GF-D8 (cell line): ENCODE measurements around the gene BTBD1.

Experiments used
- DNase-seq: peaks from one replicate; lab custom pipeline; 2025; lab: John Stamatoyannopoulos, UW

The BTBD1 gene

DNA sequence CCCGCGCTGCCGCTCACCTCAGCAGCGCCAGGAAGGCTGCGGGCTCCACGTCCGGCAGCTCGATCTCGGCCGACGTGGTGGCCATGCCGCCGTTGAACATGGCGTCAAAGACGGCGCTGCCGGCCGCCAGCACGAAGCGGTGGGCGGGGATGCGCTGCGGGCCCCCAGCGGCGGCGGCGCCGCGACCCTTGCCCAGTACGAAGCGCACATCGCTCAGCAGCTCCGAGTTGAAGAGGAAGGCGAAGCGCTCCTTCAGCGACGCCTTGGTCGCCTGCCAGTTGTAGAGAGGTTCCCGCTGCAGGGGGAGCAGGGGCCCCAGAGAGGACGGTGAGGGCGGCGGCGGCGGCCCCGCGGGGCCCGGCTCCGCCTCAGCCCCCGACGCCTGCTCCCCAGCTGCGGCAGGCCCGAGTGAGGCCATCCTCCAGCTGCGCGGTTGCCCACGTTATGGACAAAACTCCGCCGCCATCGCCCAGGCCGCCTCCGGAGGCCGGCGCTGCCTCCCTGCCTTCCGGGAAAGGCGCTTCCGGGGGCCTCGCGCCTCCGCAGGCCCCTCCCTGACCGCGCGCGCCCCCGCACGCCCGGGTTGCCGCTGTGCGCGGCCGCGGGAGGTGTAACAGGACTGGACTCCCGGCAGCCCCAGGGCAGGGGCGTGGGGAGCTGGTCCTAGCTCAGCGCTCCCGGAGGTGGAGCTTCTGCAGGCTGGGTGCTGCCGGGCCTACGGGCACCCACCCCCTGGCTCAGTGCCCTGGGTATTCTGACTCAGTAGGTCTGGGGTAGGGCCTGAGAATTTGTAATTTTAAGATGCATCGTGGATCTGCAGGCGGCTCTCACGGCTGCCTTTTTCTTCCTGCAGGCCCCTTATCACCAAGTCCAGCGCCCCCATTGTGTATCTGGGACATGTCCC, at the start of gene BTBD1:
Gene BTBD1, minus strand, starts transcription at position 519 of the 904 bp plus-strand sequence. Its CDS starts 101 bp downstream, at position 418.
- DNase-seq, result peak; percentile 79

DNA sequence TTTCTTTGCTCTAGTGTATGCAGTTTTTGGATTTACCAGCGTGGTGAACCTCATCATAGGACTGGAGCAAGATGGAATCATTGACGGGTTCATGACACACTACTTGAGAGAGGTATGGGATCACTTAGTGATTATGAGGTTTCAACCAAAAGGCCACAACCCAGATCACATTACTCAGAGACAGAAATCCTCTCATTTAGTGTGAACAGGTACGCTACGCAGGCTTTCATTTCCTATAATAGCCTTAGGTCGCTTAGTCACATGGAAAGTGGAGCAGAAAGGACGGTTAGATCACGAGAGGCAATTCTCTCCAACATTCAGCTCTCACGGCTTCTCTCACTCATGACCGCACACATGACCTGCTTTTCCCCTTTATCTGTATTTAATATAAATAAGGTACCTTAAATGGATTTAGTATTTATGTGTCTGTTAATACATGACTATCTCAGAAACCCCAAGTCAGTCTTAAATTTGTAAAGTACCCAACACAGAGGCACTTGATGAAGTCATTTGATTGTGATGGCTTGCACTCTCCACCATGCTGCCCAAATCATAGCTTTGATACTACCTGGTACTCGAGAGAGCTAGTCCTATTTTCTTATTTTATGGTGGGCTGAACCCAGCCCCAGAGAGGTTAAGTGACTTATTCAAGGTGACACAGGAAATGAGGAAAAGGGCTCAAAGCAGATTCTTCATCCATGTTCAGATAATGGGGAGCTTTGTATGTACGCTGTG, 48.9 kb upstream of the BTBD1 start:
- DNase-seq, result no peak

DNA sequence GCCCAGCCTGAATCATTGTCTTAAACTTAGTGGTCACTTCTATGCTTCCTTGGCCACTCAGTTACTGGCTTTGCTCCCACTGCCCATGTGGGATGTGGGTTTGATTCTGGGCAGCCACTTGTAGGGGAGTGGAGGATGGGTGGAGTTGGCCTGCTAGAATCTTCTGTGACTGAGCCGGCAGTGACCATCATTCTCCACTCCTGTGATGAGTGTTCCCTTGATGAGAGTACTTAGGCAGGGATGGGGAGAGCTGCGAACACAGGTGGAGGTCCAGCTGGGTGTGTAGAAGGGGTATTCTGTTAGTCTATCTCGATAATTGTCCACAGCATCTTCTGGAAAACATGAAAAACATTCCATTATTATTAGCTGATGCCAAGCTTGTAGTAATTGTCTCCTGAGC, 48.4 kb upstream of the BTBD1 start:
- DNase-seq, result no peak

DNA sequence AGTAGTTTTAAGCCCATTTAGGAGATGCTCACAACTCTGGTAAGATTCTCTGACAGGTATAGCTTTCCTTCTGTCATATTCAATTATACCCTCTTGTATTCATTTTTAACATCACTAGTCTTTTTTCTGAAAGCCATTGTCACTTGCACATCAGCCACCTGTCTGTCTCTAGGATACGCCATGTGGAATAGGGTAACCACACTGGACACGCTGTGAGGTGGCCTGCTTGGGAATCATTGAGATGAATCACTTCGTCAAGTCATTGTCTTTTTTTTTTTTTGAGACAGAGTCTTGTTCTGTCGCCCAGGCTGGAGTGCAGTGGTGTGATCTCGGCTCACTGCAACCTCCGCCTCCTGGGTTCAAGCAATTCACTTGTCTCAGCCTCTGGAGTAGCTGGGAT, 47.8 kb upstream of the BTBD1 start:
- DNase-seq, result no peak

DNA sequence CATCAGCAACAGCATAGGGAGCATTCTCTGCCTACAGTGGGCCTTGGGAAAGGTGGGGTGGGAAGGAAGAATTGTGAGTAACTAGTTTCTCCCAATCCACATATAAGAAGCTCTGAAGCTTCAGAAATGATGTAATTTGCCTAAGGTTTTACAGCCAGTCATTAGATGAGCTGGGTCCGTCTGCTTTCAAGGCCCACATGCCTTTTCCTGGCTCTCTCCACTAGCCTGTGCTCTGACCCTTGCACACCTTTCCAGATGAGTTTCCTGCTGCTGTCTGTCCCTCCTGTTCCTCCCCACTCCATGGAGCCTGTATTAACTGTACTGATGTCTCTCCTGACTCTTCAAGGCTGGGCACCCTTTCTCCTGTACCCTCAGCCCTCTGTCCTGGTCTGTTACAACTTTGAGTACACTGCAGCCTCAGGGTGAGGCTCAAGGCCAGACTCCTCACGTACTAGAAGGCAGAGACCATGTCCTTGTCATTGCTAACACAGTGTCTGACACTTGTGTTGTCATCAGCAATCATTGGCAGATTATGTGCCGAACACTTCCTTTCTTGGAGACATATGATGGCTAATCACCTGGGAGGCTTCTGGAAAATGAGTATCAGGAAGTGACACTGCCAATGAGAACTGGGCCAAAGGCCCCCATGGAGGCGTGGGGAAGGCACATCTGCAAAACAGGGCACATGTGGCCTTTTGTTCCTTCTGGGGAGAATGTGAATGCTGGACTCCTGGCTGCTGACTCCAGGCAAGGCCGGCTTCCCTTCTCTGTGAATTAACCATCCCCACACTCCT, 47.0 kb upstream of the BTBD1 start:
- DNase-seq, result no peak

DNA sequence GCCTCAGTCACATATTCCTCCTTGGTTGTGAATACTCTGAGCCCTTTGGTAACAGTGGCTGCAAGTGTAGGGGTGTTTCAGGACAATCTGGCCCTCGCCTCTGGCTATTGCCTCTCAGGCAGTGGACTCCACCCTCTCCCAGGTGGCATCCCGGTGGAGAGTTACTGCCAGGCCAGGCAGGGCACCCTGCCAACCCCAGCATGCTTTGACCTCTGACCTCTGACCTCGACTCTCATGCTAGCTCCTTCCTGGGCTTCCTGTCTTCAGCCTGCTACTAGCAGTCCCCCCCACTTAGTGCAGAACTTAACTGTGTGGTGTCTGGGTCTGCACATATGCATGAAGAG, 45.9 kb upstream of the BTBD1 start:
- no peak for DNase-seq

DNA sequence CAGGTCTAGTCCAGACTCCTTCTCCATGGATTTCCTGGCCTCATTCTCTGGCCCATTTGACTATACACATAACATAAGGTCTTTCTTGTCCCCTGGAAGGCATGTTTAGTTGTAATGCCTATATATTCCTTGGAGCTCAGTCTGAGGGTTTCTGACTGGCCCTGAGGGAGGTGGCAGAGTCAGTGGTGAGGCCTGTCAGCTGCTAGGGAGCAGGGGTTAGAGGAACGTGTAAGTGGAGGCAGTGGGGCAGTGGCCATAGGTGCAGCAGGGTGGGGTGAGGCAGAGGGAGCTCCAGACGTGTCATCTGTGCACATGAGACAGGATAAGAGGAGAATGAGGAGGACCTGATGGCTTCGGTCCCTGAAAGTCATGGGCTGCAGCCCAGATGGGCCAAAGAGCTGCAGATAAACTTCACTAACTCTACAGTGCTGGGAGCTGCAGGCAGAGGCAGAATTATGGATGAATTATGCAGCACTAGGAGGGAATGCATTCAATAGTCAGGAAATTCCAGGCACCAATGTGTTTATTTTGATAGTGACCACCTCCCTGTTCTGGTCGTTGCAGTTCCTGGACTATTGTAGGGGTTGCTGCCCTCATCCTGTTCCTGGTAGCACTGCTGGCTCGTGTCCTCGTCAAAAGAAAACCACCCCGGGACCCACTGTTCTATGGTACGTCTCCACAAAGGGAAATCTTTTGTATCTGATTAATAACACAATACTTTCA, 45.3 kb upstream of the BTBD1 start:
- DNase-seq, result no peak

DNA sequence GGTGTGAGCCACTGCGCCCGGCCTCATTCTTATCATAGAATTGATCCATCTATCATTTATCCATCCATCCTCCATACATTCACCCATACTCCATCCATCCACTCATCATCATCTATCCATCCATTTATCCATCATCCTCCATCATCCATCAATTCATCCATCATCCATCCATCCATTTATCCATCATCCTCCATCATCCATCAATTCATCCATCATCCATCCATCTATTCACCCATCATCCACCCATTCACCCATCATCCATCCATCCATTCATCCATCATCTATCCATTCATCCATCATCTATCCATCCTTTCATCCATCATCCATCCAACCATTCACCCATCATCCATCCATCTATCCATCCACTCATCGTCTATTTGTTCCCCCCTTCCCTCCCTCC, 44.1 kb upstream of the BTBD1 start:
- no peak for DNase-seq

DNA sequence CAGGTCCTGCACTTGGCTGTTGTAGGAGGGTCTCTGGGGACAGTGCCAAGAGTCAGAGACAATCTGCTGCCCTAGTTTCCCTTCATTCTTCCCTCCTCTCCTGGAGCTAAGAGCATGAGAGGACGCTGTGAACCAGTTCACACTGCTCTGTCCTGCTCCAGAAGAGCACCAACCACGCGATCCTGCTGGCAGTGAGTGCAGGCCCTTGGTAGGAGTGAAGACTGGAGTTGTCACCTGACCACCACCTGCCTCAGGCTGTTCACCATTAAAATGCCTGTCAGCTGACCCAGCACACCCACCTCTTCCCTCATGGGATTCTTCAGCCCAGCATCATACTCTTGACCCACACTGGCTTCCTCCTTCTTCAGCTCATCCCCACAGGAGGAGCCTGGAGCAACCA, 43.3 kb upstream of the BTBD1 start:
- DNase-seq, result no peak

DNA sequence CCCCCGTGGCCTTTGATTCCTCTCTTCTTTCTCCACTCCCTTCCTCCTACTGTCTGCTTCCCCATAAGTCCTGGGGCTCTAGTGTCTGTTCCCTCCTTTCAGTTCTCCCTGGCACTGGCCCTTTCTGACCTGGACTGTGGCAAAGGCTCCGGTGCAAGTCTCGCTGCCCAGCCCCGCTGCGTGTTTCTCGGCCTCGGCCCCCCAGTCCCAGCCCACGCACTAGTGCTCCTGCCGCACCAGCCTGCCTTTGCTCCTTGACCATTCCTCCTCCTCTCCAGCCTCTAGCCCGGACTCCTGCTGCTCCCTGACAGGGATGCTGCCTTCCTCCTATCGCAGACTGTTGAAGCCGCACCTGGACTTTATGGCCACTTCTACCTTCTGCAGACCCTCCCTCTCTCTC, 42.5 kb upstream of the BTBD1 start:
- no peak for DNase-seq

DNA sequence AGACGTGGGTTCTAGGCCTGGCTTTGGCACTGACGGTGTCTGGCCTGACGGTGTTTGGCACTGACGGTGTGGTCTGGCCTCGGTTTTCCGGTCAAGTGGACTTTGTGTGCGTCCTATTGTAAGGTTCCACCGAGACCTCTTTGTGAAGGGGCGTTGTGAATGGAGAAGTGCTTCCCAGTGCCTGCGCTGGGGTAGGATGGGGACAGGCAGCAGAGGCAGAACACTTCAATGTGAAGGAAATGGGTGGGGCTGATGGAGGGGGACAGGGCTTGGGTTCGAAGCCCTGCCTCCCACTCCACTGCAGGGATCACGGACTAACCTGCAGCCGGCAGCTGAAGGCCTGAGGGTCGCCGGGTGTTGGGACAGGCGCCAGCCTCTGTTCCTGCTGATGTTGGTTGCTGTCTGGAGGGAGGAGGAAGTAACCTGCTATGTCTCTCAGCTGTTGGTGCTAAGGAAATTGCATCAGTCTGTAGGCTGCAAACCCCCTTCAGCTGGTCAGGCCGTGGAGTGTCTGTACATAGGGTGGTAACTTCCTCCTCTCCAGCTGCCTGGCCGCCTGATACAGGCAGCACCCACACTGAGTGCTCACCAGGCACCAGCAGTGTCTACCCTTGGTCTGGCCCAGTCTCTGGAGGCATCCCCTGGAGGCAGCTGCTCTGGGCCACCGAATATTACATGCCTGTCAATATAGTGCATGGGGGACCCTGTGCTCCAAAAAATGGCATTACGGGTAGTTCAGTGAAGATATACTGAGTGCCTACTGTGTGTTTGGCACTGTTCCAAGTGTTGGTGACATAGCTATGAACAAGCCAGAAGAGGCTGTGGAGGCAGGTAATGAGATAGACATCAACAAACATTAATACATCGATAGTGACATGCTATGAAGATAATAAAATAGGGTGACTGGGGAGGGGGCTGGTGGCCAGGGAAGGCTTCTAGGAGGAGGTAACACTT, 41.5 kb upstream of the BTBD1 start:
- DNase-seq, result peak; percentile 98

DNA sequence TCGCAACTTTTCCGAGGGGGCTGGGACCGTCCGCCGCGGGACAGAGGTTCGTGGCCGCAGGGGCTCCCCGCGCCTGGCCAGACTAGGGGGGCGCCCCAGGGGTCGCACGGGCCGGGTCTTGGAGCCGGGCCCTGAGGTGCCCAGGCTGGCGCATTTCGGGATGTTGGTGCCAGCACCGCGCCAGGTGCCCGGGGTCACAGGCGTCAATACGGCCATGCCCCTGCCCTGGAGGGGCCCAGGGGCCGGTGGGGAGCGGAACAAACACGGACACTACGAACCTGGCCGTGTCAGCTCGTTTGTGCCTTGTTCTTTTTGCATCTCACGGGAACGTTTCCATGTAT, 40.8 kb upstream of the BTBD1 start:
- no peak for DNase-seq

DNA sequence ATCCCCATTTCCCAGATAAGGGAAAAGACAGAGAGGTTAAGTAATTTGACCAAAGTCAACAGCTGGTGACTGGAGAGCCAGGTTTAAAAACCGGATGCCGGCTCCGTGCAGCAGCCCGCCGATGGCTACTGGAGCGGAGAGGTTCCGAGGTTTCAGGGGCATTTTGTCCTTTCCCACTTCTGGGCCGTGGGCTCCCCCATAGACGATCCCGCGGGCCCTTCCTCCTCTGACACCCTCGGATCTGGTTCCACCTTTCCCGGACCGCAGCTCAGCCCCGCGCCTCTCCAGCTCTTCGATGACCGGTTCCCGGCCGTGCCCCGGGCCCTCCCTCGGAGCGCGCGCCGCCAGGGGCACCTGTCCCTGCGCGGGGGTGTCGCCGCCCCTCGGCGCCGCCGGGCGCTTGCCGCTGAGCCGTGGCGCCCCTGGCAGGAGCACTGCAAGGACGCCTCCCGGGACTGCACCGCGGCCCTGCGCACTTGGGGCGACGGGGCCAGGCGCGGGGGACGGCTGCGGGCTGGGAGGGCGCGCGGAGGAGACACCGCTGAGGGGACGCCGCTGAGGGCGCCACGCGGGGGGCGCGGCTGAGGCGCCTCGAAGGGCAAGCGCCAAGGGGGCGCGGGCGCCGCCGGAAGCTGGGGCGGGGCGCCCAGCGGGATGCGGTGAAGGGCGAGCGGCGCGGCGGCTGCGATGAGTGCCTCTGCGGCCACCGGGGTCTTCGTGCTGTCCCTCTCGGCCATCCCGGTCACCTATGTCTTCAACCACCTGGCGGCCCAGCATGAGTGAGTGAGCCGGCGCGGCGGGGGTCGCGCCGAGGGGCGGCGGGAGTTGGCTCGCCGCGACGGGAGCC, 40.2 kb upstream of the BTBD1 start, which contains the start of gene TM6SF1:
Gene TM6SF1, plus strand, starts transcription at position 652 of the 847 bp plus-strand sequence. Its CDS starts 36 bp downstream, at position 688.
- DNase-seq, result no peak

DNA sequence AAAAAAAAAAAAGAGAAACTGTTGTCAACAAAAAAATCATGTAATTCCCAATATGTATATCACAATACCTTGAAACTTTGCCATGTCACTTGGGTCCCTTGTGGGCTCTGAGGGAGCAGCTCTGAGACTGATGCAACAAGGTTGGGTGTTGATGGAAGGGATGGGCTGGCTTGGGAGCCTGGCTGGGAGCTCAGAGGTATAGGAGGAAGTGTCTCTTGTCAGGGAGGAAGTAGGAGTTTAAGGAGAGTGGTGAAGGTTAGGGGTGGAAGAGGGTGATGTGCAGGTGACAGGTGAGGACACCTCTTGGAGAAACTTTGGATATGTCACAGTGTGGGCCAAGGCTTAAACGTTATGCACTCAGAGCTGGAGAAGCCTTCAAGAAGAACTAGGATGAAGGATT, 38.4 kb upstream of the BTBD1 start:
- no peak for DNase-seq

DNA sequence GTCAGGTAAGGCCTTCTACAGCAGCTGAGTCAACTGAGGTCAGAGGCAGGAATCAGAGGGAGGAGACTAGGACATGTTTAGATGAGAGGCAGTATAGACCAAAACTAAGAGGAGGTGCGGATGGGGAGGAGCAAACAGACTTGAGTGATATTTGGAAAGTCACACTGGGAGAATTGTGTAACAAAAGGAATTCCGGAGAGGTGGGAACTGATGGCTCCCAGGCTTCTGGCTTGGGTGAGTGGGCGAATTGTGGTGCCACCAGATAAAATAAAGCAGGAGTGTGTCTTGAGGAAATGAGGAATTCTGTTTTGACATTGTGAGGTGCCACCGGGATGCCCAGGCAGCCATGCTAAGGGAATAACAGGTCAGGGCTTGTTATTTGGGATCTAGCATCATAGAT, 37.1 kb upstream of the BTBD1 start:
- DNase-seq, result no peak

DNA sequence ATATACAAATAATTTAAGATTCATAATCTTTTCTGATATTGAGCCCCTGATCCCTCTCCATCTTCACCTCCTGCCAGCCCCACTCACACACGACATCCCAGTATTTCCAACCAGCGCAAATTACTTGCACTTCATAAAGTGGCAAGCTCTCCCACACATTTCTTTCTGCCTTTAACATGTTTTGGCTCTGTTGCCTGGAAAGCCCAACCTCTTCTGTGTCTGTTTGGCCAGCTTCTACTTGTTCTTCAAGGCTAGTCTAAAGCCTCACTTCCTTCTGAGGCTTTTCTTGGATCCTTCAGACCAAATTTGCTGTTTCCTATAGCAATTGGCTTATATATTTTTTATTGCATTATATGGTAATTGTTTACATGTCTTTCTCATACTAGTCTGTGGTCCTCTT, 35.3 kb upstream of the BTBD1 start:
- DNase-seq, result no peak

DNA sequence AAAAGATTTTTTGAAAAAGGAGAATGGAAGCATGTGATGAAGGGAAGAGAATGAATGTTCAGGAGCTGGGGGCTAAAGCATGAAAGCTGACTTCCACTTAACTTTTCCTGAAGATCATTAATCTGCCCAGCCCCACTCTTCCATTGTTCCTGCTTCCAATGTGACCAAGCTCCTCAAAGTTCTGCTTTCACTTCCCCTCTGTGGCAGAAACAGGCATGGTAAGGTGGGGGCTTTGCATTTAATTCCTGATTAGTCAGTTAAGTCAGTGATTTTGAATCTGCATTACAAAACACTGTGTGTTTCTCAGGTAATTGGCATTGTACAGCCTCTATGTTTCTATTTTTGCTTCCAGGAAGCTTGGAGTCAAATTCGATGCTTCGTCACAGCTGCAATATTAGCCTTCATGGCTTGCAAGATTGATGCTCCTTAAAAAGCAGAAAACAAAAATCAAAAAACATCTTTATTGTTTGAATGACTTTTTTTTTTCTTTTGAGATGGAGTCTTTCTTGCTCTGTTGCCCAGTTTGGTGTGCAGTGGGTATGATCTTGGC, 33.1 kb upstream of the BTBD1 start:
- no peak for DNase-seq

DNA sequence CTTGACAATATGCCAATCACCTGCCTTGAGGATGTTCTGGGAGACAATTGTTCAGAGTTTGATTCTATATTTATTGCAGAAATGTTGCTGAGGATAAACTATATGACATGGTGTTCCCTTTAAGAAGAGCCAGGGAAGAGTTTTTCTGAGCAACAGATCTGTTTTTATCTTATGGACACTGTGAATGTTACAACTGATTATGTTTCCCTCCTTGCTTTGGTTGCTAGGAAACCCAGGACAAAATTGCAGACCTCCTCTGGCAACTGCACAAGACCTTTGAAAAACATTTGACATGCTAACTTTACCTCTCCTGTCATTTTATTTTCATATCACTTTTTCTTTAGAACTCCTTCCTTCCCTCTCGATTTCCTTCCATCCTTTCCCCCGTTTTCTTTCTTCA, 32.2 kb upstream of the BTBD1 start:
- no peak for DNase-seq

DNA sequence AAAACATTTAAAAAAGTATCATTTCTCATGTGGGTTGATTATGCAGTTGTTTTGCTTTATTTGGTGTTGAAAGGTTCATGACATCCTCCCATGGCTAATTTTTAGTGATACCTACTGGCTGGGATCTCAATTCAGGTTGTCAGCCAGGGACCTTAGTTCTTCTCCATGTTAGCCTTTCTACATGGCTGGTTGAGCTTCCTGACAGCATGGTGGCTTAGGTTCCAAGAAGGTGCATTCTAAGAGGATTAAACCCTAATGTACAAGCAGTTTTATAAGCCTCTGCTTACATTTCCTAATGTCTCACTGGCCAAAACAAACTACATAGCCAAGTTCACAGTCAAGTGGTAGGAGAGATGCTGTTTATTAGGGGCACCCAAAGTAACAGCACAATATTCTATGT, 31.0 kb upstream of the BTBD1 start:
- no peak for DNase-seq

DNA sequence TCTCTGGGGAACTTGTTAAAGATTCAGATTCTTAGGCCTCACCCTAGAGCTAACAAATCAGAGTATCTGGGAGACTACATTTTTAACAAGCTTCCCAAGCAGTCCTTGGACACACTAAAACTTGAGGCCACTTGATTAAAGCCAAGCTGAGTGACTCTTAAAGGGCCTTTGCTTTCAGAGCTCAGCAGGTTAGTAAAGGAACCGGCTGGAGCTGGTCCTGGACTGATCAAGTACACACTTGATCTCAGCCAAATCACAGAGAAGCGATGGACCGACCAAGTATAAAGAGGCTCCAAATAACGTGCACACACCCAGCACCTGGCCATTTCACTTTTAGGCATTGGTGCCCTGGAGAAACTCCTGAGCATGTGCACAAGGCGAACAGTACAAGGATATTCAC, 27.5 kb upstream of the BTBD1 start:
- no peak for DNase-seq
